HepG2 (cell line): ENCODE results near the gene KIF6. TPM values are rescaled to one million over a fixed set of nuclear protein-coding genes. Genes with fewer than 3 reads are reported as not detected.

Source experiments
- ATAC-seq: fragments of 200-7000 bp; cut with Tn5 transposase; 3 replicates; pipeline ENCODE4 v1.9.1; 2020; ENCODE audit warnings: mild to moderate bottlenecking, moderate library complexity
- BruUV-seq: library from RNA; stranded (reverse); fragments of 400-500 nt; replicated peaks from 2 replicates; lab custom pipeline; 2021; lab: Mats Ljungman, UMichigan
- CTCF ChIA-PET: fragments of 300-600 bp; formaldehyde crosslinking; extraction: SDS; loops from one replicate; lab custom pipeline; 2021; ENCODE audit warnings: low total read pairs, inconsistent platforms, low intra/inter-chr PET ratio; lab: Yijun Ruan, JAX
- POLR2A ChIA-PET: fragments of 350-600 bp; sonication (Branson Sonifier 250); formaldehyde crosslinking; loops from one replicate; lab custom pipeline; 2020; ENCODE audit warnings: antibody characterized with exemption, inconsistent platforms; lab: Yijun Ruan, JAX
- DNase-seq: peaks from one replicate; pipeline ENCODE4 v3.0.0-alpha.2; 2015; ENCODE audit warnings: low spot score
- FAIRE-seq: peaks from 3 replicates; lab custom pipeline; 2011; peaks lifted over from hg19 to GRCh38; lab: Jason Lieb, UNC
- H2AFZ ChIP-seq: one replicate; pipeline ENCODE4 v1.6.1; 2011; ENCODE audit warnings: low read length, inconsistent platforms
- H3K27ac ChIP-seq: fragments of 300-600 bp; 3 replicates; pipeline ENCODE4 v1.8.0; 2011; ENCODE audit warnings: mixed run types, mild to moderate bottlenecking, mixed read lengths, low read length, inconsistent platforms; ENCODE audit not compliant: insufficient read depth; ENCODE audit errors: extremely low read length
- H3K27me3 ChIP-seq, 2 experiments: fragments of 200-600 bp in 1 of 2; 2 replicates in 1 of 2; 3 replicates in 1 of 2; pipeline versions ENCODE4 v1.6.0 to v1.8.0; 2011; ENCODE audit warnings: low read length in 2 of 2, mild to moderate bottlenecking in 2 of 2, moderate library complexity in 2 of 2, inconsistent platforms in 1 of 2; ENCODE audit not compliant: insufficient read depth in 2 of 2, control insufficient read depth in 1 of 2
- H3K36me3 ChIP-seq, 2 experiments: fragments of 200-600 bp in 1 of 2; replicated peaks in 1 of 2; 2 replicates in 1 of 2; 3 replicates in 1 of 2; pipeline versions ENCODE4 v1.5.1 to v1.8.0; 2011; ENCODE audit warnings: low read length in 2 of 2, inconsistent platforms in 1 of 2; ENCODE audit not compliant: insufficient read depth in 2 of 2, control insufficient read depth in 1 of 2
- H3K4me1 ChIP-seq: 2 replicates; pipeline ENCODE4 v1.5.1; 2012; ENCODE audit warnings: low read length, inconsistent platforms; ENCODE audit not compliant: insufficient read depth
- H3K4me2 ChIP-seq: 2 replicates; pipeline ENCODE4 v1.6.0; 2011; ENCODE audit warnings: low read depth, low read length, inconsistent platforms
- H3K4me3 ChIP-seq, 3 experiments: fragments of 200-600 bp in 1 of 3; sonication (generic), shearing (Covaris generic) in 1 of 3; replicated peaks in 1 of 3; 2 replicates each; pipeline ENCODE4 v1.5.1; 2011 to 2016; ENCODE audit warnings: low read length in 3 of 3, inconsistent platforms in 2 of 3, low read depth in 2 of 3, mild to moderate bottlenecking in 2 of 3, control low read depth in 1 of 3, mixed read lengths in 1 of 3; ENCODE audit not compliant: insufficient read depth in 1 of 3
- H3K79me2 ChIP-seq: one replicate; pipeline ENCODE4 v1.6.1; 2011; ENCODE audit warnings: low read length, inconsistent platforms; ENCODE audit not compliant: insufficient read depth
- H3K9ac ChIP-seq: 2 replicates; pipeline ENCODE4 v1.6.0; 2011; ENCODE audit warnings: mild to moderate bottlenecking, low read depth, low read length, inconsistent platforms; ENCODE audit not compliant: insufficient read depth
- H3K9me3 ChIP-seq: 2 replicates; pipeline ENCODE4 v1.5.1; 2012; ENCODE audit warnings: mild to moderate bottlenecking, low read length
- H4K20me1 ChIP-seq: 2 replicates; pipeline ENCODE4 v1.6.0; 2011; ENCODE audit warnings: inconsistent platforms, mild to moderate bottlenecking, low read length, moderate library complexity; ENCODE audit not compliant: insufficient read depth
- BHLHE40 ChIP-seq: IDR thresholded peaks from 2 replicates; pipeline ENCODE4 v1.6.1; 2011; ENCODE audit warnings: low read length, improper control_type of control experiment
- CREM ChIP-seq, 2 experiments: sonication (generic) in 1 of 2; formaldehyde crosslinking in 1 of 2; IDR thresholded peaks; 2 replicates each; pipeline versions ENCODE4 v1.4.0 to v1.6.1; 2016 to 2020; ENCODE audit warnings: antibody characterized with exemption in 1 of 2, mild to moderate bottlenecking in 1 of 2, missing genetic modification reagents in 1 of 2
- FOXC1 ChIP-seq: sonication (generic); formaldehyde crosslinking; IDR thresholded peaks from 2 replicates; pipeline ENCODE4 v1.8.0; 2022; ENCODE audit warnings: mild to moderate bottlenecking, missing genetic modification reagents, borderline replicate concordance
- ZMYM3 ChIP-seq: sonication (generic); formaldehyde crosslinking; IDR thresholded peaks from 2 replicates; pipeline ENCODE4 v1.5.1; 2020; ENCODE audit warnings: mild to moderate bottlenecking, missing genetic modification reagents
- ZNF17 ChIP-seq: sonication (generic); formaldehyde crosslinking; IDR thresholded peaks from 2 replicates; pipeline ENCODE4 v1.5.0; 2020; ENCODE audit warnings: mild to moderate bottlenecking, missing genetic modification reagents
- ZNF570 ChIP-seq: sonication (generic); formaldehyde crosslinking; IDR thresholded peaks from 2 replicates; pipeline ENCODE4 v1.4.0; 2020; ENCODE audit warnings: mild to moderate bottlenecking, missing genetic modification reagents, borderline replicate concordance
- ZNF605 ChIP-seq: sonication (generic); formaldehyde crosslinking; IDR thresholded peaks from 2 replicates; pipeline ENCODE4 v1.8.0; 2022; ENCODE audit warnings: mild to moderate bottlenecking, missing genetic modification reagents
- ZNF75D ChIP-seq: sonication (generic); formaldehyde crosslinking; IDR thresholded peaks from 2 replicates; pipeline ENCODE4 v1.8.1; 2023; ENCODE audit warnings: missing genetic modification reagents, mild to moderate bottlenecking, borderline replicate concordance
- ZNF841 ChIP-seq: sonication (generic); formaldehyde crosslinking; IDR thresholded peaks from 2 replicates; pipeline ENCODE4 v1.8.1; 2023; ENCODE audit warnings: missing genetic modification reagents, borderline replicate concordance
- WGBS: methylation state at CpG from one replicate; pipeline ENCODE4 v1.1.6; 2017; ENCODE audit warnings: low lambda C conversion rate; 5-methylcytosine and 5-hydroxymethylcytosine counted together
- in situ Hi-C: cut with HindIII; loops from 2 replicates; pipeline ENCODE4 v1.10.0; 2017; ENCODE audit warnings: low pct_unique_long_range_greater_than_20kb; ENCODE audit not compliant: extremely low pct_ligation_motif_present
- intact Hi-C: fragments of 100-400 bp; cut with micrococcal nuclease; formaldehyde crosslinking; loops from one replicate; pipeline ENCODE4 v1.10.0; 2022; ENCODE audit not compliant: unreplicated experiment
- polyA plus RNA-seq, 8 experiments: library from polyadenylated mRNA; depleted of rRNA in 3 of 8; stranded (reverse) in 7 of 8; unstranded in 1 of 8; fragments of >200 nt; fragmentation: Illumina TruSeq in 4 of 8; extraction: Trizol in 4 of 8; gene quantifications; 2 replicates each; pipeline versions ENCODE4 v1.2.1 to v1.2.3, GENCODE V29; 2011 to 2016; ENCODE audit warnings: low read depth in 4 of 8, missing spikeins in 1 of 8, mixed read lengths in 1 of 8; ENCODE audit not compliant: insufficient read depth in 1 of 8
- total RNA-seq, 5 experiments: library from RNA; depleted of rRNA; stranded (reverse); fragments of >200 nt; fragmentation: Illumina TruSeq; extraction: Trizol; gene quantifications; 2 replicates each; pipeline ENCODE4 v1.2.3, GENCODE V29; 2016; ENCODE audit warnings: low read depth in 1 of 5
- TF ChIP-seq, protein P1 (sequence below): sonication (generic); formaldehyde crosslinking; IDR thresholded peaks from 2 replicates; pipeline ENCODE4 v1.4.0; 2020; ENCODE audit warnings: mild to moderate bottlenecking, missing genetic modification reagents

KIF6 gene
- total and polyA plus RNA-seq, 2 of the 13 experiments (the other 11 are each of a cell fraction or from before 2014, with no cell fraction given): 0.04 to 0.27 TPM

DNA sequence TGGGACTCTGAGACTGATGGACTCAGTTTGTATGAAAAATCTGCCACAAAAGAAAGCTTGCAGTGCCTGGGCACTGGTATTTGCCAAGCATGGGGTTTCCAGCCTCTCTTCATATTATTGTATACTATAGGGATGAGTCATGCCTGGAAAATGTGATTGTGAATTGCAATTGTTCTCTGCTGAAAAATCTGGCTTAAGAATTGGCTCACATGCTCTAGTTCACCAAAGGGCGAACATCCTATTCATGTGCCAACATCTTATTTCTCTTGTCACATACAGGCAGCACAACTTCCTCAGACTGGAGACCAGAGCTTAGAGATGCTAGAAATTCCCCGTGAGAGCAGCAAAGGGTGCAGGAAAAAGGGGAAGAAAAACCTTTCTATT lies 299.1 kb downstream of the KIF6 start:
- H3K79me2 ChIP-seq: no peaks in the 10 kb centered on the region
- H4K20me1 ChIP-seq: no peaks in the 10 kb centered on the region
- ATAC-seq: no peak
- no peak overlapping the region for H2AFZ ChIP-seq
- CTCF ChIA-PET: no interaction called here
- H3K36me3 ChIP-seq: no peaks in the 10 kb centered on the region
- H3K4me1 ChIP-seq: no peaks in the 10 kb centered on the region
- FAIRE-seq: no peak
- WGBS: 25% methylated on average over 2 of the region's 2 CpGs
- BruUV-seq: no TSS peak
- no peaks in the 10 kb centered on the region for H3K9me3 ChIP-seq
- DNase-seq: no peak
- H3K4me2 ChIP-seq: no peak overlapping the region
- no peak overlapping the region for H3K9ac ChIP-seq
- H3K4me3 ChIP-seq: no peak overlapping the region
- no peak overlapping the region for H3K27ac ChIP-seq
- no peak for TF ChIP-seq ZNF570 (CRISPR knock-in tag)
- TF ChIP-seq, all 625 proteins: peak for 0
- H3K27me3 ChIP-seq: peaks cover 0 to 3% of the 10 kb centered on the region in 2 experiments; a peak in 2 of 5 replicates
- intact Hi-C loops (no loop called here), in situ Hi-C loops (no loop called here)
- POLR2A ChIA-PET: no interaction called here

DNA sequence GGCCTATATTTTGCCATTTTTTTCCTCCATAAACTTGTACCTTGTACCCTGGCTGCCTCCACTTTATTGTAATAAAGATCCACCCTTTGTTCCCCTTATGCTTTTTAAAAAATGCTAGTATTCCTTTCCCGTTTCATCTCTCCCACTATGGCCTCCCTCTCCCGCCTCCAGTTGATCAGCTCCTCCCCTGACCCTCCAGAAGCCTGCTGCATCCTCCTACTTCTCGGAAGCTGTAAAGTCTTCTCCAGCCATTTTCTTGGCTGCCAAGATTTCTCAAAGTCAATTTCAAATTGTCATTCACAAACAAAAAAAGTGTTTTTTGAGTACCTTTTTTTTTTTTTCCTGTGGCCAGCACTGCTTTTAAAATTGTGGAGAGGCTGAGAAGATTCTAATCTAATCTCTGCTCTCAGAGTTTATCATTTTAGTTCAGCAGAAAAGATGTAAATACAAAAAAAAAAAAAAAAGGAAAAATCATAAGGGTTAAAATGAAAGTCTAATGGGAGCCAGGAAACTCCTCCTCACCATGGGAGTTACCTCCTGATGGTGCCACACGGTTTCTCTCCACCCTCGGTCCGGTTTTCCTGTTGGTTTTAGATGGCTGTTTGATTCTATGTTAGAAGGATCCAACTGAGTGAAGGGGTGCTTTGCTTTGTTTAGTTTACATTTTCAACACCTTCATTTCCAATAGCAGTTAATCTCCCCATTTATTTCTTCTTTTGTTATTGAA lies 299.7 kb downstream of the KIF6 start:
- Histone ChIP-seq H3K27me3 (peaks cover 0 to 3% of the 10 kb centered on the region in 2 experiments; a peak in 2 of 5 replicates), H3K9ac (no peak overlapping the region), H3K79me2 (no peaks in the 10 kb centered on the region), H4K20me1 (no peaks in the 10 kb centered on the region)
- DNase-seq (no peak), FAIRE-seq (no peak)
- 22% methylated on average over 6 of the region's 6 CpGs for WGBS
- TF ChIP-seq ZMYM3 (CRISPR knock-in tag) (no peak), CREM (IDR thresholded peaks at IDR 0.05) (no peak), CREM (CRISPR knock-in tag; IDR thresholded peaks at IDR 0.05) (no peak), ZNF75D (CRISPR knock-in tag) (no peak), ZNF841 (CRISPR knock-in tag) (no peak), ZNF605 (CRISPR knock-in tag) (no peak), ZNF17 (no peak), FOXC1 (CRISPR knock-in tag) (no peak), BHLHE40 (no peak)
- TF ChIP-seq, protein P1, sequence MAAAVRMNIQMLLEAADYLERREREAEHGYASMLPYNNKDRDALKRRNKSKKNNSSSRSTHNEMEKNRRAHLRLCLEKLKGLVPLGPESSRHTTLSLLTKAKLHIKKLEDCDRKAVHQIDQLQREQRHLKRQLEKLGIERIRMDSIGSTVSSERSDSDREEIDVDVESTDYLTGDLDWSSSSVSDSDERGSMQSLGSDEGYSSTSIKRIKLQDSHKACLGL (CRISPR knock-in tag): no peak
- TF ChIP-seq, all 625 proteins: peak for 0
- intact Hi-C loops (no loop called here), in situ Hi-C loops (no loop called here)
- Histone ChIP-seq H2AFZ (no peak overlapping the region), H3K4me1 (no peaks in the 10 kb centered on the region), H3K27ac (no peak overlapping the region), H3K4me3 (no peak overlapping the region), H3K4me2 (no peak overlapping the region), H3K36me3 (no peaks in the 10 kb centered on the region), H3K9me3 (no peaks in the 10 kb centered on the region)
- ChIA-PET CTCF (no interaction called here), POLR2A (no interaction called here)
- BruUV-seq: no TSS peak
- no peak for ATAC-seq
